Endometrial microvascular endothelial cells (primary cell): ENCODE results near the gene PGBD1. TPM values are rescaled to one million over a fixed set of nuclear protein-coding genes. Genes with fewer than 3 reads are reported as not detected.

Experiments
- in situ Hi-C: cut with HindIII; loops from 2 replicates; pipeline ENCODE4 v1.10.0; 2017; ENCODE audit warnings: low sequenced_read_pairs, low pct_unique_long_range_greater_than_20kb; ENCODE audit errors: inconsistent ontology term
- total RNA-seq: library from RNA; depleted of rRNA; stranded (reverse); fragments of >200 nt; gene quantifications from one replicate; pipeline ENCODE4 v1.2.3, GENCODE V29; 2015; ENCODE audit errors: inconsistent ontology term

The PGBD1 gene, protein sequence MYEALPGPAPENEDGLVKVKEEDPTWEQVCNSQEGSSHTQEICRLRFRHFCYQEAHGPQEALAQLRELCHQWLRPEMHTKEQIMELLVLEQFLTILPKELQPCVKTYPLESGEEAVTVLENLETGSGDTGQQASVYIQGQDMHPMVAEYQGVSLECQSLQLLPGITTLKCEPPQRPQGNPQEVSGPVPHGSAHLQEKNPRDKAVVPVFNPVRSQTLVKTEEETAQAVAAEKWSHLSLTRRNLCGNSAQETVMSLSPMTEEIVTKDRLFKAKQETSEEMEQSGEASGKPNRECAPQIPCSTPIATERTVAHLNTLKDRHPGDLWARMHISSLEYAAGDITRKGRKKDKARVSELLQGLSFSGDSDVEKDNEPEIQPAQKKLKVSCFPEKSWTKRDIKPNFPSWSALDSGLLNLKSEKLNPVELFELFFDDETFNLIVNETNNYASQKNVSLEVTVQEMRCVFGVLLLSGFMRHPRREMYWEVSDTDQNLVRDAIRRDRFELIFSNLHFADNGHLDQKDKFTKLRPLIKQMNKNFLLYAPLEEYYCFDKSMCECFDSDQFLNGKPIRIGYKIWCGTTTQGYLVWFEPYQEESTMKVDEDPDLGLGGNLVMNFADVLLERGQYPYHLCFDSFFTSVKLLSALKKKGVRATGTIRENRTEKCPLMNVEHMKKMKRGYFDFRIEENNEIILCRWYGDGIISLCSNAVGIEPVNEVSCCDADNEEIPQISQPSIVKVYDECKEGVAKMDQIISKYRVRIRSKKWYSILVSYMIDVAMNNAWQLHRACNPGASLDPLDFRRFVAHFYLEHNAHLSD
- total RNA-seq, result 11.9 TPM

DNA sequence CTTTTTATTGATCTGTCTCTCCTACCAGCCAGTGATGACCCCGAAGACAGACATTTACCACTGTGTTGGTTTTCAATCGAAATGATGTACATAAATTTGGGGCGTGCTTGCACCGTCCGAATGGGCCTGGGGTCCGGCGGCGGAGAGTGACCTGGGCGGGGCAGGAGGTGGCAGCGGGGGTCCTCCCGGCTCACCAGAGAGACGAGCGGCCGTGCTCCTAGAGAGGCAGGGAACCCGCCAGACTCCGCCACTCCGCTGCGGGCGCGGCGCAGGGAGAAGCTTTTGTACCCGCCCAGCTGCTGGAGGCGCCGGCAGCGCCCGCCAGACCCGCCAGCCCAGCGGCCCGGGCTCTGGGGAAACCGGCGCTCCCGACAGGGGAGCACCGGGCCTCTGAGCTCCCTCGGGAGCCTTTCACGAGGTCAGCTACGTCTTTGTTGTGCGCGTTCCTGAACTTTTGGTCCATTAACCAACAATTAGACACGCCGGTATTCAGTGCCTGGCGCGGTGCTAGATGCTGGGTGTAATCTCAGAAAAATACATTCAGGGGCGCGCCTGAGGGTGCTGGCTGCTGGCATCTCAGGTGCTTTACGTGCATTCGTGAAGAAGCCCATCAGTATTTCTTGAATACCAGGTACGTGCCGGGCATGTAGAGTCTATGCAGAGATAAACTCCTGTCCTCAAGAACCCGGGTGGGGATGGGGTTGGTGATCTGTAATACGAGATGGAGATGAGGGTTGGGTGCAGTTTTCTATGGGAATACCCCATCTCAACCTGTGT is at the start of gene PGBD1:
Gene PGBD1 (plus strand): TSS at position 285 of the 777 bp plus-strand sequence. CDS start 2,242 bp downstream, outside the sequence.
- in situ Hi-C loops, result no loop called here

DNA sequence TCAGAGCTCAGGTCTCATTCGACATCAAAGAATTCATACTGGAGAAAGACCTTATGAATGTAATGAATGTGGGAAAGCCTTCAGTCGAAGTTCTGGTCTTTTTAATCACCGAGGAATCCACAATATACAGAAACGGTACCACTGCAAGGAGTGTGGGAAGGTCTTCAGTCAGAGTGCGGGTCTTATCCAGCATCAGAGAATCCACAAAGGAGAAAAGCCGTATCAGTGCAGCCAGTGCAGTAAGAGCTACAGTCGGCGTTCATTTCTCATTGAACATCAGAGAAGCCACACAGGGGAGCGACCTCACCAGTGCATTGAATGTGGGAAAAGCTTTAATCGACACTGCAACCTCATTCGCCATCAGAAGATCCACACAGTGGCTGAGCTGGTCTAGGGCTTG is 48.6 kb upstream of the PGBD1 start:
- in situ Hi-C loops, result no loop called here

DNA sequence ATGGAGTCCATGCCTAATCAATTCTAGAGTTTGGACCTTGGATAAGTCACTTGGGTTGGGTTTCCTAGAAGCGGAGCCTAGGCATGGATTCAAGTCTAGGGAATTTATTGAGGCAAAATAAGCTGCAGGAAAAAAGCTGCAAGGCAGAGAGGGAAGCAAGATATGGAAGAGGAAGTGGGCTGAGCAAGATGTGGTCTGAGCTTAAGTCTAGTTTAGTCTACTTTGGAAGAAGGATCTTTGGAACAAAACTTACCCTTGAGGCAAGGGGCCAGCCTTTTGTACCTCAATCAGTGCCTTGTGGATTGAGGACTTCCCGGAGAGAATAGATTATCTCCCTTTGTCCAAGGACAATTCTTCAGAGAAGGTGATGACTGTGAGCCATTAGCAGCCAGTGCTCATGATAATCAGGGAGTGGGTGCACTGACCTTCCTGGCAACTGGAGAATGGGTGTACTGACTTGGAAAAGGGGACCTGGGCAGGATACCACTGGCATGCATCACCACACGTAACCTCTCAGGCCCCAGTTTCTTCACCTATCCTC is 45.4 kb upstream of the PGBD1 start:
- in situ Hi-C loops, result no loop called here

DNA sequence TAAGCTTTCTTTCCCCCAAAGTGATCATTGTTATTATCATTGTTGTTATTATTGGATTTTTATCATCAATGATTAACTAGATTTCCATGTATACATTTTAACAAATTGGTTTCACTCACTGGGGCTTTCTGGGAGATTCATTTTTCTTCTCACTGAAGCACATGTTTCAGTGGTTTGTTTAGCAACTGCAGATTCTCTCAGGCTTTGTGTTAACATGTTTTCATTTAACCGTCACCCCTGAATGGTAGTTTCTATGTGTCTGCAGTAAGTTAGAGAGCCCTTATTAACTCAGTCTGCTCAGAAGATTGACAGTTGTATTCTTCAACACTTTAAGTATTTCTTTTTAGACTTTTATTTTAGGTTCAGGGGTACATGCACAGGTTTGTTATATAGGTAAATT is 41.7 kb upstream of the PGBD1 start:
- in situ Hi-C loops, result no loop called here

DNA sequence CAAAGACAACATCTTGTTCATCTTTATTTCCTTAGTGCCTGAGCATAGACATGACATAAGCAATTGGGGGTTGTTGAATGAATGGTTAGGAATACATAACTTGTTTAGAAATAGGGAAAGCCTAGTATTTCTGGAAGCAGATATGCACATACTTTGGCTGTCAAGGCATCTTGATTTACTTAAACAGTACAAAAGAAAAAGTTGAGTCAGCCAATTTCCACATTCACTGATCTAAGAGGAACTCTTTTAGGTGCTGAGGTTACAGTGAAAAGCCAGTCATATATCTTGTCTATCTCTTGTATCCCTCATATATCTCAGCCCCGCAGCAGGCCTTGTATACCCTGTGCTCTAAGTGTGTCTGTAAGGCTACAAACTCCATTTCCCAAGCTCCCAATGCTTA is 40.9 kb upstream of the PGBD1 start:
- in situ Hi-C loops, result no loop called here

DNA sequence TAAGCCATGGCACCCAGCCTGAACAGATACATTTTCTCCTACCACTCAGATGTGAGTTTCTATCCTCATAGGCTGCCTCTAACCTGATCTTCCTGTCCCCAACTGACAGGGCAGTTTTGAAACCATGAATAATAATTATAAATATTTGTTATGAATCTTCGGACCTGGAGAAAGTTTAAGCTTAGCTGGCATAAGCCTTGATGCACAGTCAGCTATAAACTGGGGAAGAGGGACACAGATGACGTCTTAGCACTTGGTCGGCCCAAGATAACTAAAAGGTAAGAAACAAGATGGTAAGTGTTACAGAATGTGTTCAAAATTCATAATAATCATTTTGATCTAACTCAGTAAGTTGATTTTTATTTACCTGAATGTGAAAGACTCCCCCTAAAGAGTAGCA is 37.4 kb upstream of the PGBD1 start:
- in situ Hi-C loops, result no loop called here

DNA sequence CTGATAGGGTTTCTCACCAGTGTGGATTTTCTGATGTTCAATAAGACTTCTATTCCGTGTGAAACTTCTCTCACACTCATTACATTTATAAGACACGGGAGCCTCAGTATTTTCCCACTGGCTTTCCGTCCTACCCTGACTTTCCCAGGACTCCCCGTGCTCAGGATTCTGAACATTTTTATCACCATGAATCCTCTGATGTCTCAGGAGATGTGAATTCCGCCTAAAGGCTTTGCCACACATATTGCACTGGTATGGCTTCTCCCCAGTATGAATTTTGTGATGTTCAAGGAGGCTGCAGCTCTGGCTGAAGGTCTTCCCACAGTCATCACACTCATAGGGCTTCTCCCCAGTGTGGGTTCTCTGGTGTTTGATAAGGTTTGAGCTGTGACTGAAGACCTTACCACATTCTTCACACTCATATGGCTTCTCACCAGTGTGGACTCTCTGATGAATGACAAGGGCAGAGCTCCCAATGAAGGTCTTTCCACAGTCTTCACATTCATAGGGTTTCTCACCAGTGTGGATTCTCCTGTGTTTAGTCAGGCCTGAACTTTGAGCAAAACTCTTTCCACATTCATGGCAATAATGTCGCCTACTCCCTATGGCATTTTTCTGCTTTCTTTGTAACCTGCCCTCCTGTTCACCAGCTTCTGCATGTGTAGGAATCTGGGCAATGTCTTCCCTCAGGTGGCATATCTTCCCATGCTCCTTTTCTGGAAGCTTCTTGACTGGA is 36.0 kb upstream of the PGBD1 start:
- in situ Hi-C loops, result no loop called here

DNA sequence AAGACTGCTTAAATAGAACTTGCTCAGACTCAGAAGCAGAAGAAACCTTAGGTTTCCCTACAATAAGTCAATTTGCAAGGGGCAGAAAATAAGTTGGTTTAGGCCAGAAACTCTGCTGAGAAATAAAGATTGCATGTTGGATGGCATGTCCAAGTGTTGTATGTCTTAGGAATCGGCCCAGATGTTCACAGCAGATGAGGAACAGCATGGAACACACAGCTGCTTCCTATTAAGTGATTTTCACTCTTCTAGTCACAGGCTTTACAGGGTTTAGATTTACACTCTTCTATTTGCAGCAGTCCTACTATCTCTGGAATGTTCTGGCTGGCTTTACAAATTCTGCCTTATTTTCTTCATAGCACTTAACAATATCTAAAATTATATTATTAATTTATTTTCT is 32.5 kb upstream of the PGBD1 start:
- in situ Hi-C loops, result no loop called here

DNA sequence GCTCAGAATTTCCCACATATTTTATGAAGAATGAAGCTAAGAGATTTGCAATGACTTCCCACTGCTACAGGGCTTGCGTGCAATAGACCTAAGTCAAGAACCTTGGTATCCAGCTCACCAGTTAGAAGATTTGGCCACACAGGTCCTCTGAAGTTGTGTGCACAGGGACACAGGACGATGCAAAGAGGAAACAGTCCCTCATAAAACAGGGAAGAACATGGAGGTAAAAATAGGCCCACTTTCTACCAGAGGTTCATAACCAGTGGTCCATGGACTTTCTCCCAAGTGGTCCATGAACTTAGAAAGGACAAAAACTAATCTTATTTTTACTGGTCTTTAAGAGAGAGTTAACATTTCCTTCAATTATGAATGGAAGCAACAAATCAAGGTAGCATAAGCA is 30.6 kb upstream of the PGBD1 start:
- in situ Hi-C loops, result no loop called here

DNA sequence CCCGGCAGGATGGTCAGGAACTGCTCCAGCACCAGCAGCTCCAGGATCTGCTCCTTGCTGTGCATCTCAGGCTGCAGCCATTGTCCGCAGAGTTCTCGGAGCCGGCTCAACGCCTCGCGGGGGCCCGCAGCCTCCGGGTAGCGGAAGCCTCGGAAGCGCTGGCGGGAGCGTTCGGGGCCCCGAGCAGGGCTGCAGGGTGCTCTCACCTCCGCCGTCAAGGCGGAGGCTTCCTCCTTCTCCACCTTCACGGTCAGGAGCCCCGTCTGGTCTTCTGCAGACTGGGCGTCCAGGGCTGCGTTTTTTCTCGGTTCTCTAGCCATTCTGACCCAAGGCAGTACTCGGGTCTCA is 29.7 kb upstream of the PGBD1 start:
- in situ Hi-C loops, result no loop called here

DNA sequence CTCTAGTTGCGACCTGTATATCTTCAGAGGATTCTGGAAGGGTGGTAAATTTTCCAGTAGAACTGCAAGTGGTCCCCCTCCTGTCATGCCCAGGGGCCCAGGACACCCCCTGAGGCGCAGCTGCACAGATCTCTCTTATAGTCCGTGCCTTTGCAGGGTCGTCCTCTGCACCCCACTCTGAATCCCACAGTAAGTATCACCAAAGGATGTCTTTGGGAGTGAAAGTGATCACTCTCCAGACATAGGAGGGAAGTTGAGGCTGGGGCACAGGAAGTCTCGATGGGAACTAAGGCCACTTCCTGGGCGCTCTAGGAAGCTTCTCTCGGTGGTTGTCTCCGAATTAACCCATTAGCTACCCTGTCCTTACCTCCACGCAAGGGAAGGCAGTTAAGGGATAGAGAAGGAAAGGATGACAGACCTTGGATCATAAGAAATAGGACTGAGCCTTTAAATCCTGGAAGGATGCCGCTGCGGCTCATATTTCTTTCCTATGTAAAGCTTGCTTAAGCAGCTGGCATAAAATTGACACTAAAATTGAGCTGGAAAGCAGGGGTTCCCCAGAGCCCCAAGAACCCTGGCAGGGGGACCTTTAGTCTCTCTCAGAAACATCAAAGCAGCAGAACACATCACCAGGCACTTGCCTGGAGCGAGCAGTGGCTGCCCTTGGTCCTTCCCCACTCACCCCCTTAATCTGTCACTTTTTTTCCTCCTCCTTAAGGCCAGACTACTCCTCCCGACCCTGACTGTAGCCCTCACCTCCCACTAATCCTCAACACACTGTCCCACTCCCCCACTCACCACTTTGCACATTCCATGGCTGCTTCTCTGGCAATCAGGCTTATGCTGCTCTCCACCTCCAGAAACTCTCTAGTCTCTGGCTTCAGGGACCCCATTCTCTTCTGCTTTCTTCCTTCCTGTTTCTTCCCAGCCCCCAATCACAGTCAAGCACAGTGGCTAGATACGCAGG is 29.1 kb upstream of the PGBD1 start, which contains the start of gene ZKSCAN4:
Gene ZKSCAN4 (minus strand): TSS at position 261 of the 967 bp plus-strand sequence. CDS start 289 bp downstream, outside the sequence.
- in situ Hi-C loops, result no loop called here

DNA sequence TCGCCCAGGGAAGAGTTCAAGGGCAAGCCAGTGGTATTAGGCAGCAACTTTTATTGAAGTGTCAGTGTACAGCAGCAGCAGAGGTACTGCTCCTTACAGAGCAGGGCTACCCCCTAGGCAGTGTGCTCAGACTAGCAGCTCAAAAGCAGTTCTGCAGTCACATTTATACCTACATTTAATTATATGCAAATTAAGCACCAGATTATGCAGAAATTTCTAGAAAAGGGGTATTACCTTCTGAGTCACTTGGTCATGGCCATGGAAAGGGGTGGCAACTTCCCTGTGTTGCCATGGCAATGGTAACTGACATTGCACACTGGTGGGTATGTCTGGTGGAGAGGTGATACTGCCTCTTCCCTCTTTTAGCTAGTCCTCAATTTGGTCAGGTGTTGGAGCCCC is 27.3 kb upstream of the PGBD1 start:
- in situ Hi-C loops, result no loop called here

DNA sequence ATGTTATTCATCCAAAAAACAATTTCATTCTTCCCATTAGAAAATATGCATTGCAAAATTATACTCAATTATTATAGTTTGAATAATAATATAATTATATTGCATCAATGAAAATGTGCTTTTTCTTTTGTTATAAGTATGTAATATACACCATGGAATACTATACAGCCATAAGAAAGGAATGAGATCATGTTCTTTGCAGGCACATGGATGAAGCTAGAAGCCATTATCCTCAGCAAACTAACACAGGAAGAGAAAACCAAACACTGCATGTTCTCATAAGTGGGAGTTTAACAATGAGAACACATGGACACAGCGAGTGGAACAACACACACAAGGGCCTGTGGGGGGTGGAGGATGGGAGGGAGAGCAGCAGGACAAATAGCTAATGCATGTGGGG is 24.3 kb upstream of the PGBD1 start:
- in situ Hi-C loops, result no loop called here

DNA sequence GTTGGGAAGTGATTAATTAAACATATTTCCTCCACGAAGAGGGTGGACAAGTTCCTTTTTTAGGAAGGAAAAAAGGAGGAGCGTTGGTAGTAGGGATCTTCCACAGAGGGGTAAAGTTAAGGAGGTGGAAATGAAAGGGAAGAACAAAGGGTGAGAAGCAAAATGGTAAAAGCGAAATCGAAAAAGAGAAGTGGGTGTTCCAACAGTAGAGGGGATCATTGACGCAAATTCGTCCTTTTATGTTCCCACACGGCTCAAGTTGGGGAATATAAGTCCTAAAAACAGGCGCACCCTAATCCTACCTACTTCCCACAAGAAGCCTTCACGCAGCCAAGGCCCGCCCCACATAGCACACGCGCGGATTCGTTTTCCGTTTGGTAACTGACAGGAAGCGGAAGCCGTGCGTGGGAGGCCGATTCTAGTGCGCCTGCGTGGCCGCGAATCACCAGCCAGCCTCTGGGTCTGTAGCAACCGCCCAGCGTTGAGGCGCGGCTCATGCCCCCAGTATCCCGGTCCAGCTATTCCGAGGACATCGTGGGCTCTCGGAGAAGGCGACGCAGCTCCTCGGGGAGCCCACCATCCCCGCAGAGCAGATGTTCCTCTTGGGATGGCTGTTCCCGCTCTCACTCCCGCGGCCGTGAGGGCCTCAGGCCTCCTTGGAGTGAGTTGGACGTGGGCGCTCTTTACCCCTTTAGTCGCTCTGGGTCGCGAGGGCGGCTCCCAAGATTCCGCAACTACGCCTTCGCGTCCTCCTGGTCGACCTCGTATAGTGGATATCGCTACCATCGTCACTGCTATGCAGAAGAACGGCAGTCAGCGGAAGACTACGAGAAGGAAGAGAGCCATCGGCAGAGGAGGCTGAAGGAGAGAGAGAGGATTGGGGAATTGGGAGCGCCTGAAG is 22.2 kb upstream of the PGBD1 start, which contains the start of gene NKAPL:
Gene NKAPL (plus strand): TSS at position 421 of the 901 bp plus-strand sequence. CDS start 75 bp downstream, at position 496.
- in situ Hi-C loops, result no loop called here

DNA sequence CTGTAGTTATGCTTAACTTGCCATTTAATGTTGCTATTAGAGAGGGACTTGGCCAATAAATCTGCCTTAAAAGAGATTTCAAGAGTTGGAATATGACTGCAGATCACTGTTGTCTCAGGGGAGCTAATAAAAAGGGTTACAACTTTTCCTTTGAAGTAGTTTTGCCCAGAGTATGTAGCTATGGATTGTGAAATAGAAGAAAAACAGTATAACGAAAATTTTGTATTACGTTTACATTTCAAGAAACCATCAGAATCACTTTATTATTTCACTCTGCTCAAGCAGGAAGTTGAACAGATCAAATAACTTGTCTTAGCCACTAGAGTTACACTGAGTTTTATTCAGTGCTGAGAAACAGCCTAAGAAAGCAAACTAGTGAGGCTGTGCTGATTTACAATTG is 17.4 kb upstream of the PGBD1 start:
- in situ Hi-C loops, result no loop called here

DNA sequence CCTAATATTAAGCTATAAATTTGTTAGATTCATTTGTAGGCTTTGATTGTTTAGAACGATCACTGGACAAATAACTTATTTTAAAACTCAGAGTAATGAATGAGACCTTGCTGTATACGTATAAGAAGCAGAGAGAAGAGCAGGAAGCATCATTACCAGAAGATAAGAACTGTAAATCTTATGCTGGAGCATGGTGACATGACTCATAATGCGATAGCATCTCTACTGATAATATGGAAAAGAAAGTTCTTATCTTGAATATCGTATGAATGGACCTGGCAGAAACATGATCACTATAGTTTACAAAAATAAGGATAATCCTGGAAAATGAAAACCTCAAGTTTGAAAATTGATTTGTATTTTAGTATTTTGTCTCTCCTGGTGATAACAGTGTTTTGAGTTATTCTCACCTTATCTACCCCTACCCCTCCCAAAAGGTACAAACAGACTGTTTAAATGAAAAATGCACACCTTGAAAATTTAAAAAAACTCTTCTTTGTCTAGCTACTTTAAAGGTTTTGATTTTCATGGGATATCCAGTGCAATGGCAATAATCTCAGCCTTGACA is 16.5 kb upstream of the PGBD1 start:
- in situ Hi-C loops, result no loop called here
